NCI-H2029 treated with DMSO at 0.1 percent for 48 hours (cell line): ENCODE data around the gene ABL1.

Experiments
- DNase-seq: peaks from one replicate; lab custom pipeline; 2025; lab: John Stamatoyannopoulos, UW

The ABL1 gene

GRCh38 chr9:130872093-130872492 lies 37.0 kb downstream of the ABL1 start:
- no peak for DNase-seq

- no peak for DNase-seq
These were observed 37.5 kb downstream of the ABL1 start for GRCh38 chr9:130872508-130872907.

GRCh38 chr9:130872912-130873503 lies 38.0 kb downstream of the ABL1 start:
- peak; percentile 2 for DNase-seq

GRCh38 chr9:130873966-130874365 lies 38.9 kb downstream of the ABL1 start:
- no peak for DNase-seq

- DNase-seq: no peak
These were observed 39.7 kb downstream of the ABL1 start for GRCh38 chr9:130874783-130875182.

GRCh38 chr9:130877300-130877699 lies 42.2 kb downstream of the ABL1 start:
- DNase-seq: no peak

GRCh38 chr9:130878295-130878694 lies 43.2 kb downstream of the ABL1 start:
- DNase-seq: no peak

GRCh38 chr9:130879863-130880411 lies 44.9 kb downstream of the ABL1 start:
- DNase-seq: no peak

GRCh38 chr9:130880599-130881220 lies 45.7 kb downstream of the ABL1 start:
- no peak for DNase-seq

- no peak for DNase-seq
These were observed 46.5 kb downstream of the ABL1 start for GRCh38 chr9:130881516-130881915.

- no peak for DNase-seq
These were observed 47.7 kb downstream of the ABL1 start for GRCh38 chr9:130882696-130883225.

GRCh38 chr9:130883479-130883878 lies 48.4 kb downstream of the ABL1 start:
- no peak for DNase-seq

GRCh38 chr9:130884111-130884531 lies 49.1 kb downstream of the ABL1 start:
- DNase-seq: no peak

GRCh38 chr9:130884542-130885483 lies 49.8 kb downstream of the ABL1 start:
- DNase-seq: no peak

GRCh38 chr9:130885484-130886375 lies 50.7 kb downstream of the ABL1 start:
- no peak for DNase-seq

GRCh38 chr9:130886981-130887380 lies 51.9 kb downstream of the ABL1 start:
- DNase-seq: no peak

- no peak for DNase-seq
These were observed 52.6 kb downstream of the ABL1 start for GRCh38 chr9:130887494-130888144.

GRCh38 chr9:130888146-130888885 lies 53.3 kb downstream of the ABL1 start:
- no peak for DNase-seq

GRCh38 chr9:130890124-130890523 lies 55.1 kb downstream of the ABL1 start:
- DNase-seq: no peak
